Heart left ventricle (tissue), 16 donors: Measurements from ENCODE around the gene LPIN3. TPM values are rescaled to one million over a fixed set of nuclear protein-coding genes. Genes with fewer than 3 reads are reported as not detected.
A peak's percentile ranks its signal among the peaks of the same experiment; 100 is the strongest.

Experiments used
- ATAC-seq, 4 donors: fragments of 200-7000 bp; cut with Tn5 transposase; one replicate each; pipeline ENCODE4 v1.9.1; 2020 to 2022; ENCODE audit warnings: moderate library complexity in 4 of 4, mild to moderate bottlenecking in 3 of 4, moderate number of reproducible peaks in 1 of 4
- DNase-seq, 5 donors: peaks; one replicate each; pipeline ENCODE4 v3.0.0-alpha.2; 2020
- H3K27ac ChIP-seq, 12 donors: fragments of 200-600 bp; sonication (generic) in 4 of 12; one replicate each; pipeline versions ENCODE4 v1.5.0 to v1.8.0; 2016 to 2022; ENCODE audit warnings: mild to moderate bottlenecking in 2 of 12
- H3K27me3 ChIP-seq, 9 donors: fragments of 200-600 bp; sonication (generic) in 2 of 9; one replicate each; pipeline versions ENCODE4 v1.5.1 to v1.8.0; 2016 to 2022; ENCODE audit warnings: mild to moderate bottlenecking in 3 of 9
- H3K36me3 ChIP-seq, 9 donors: fragments of 200-600 bp; sonication (generic) in 2 of 9; one replicate each; pipeline versions ENCODE4 v1.5.0 to v1.8.0; 2018 to 2022; ENCODE audit warnings: mild to moderate bottlenecking in 2 of 9
- H3K4me1 ChIP-seq, 12 donors: fragments of 200-600 bp; sonication (generic) in 4 of 12; one replicate each; pipeline versions ENCODE4 v1.5.0 to v1.8.0; 2016 to 2022; ENCODE audit warnings: mild to moderate bottlenecking in 3 of 12
- H3K4me3 ChIP-seq, 12 donors: fragments of 200-600 bp; sonication (generic) in 4 of 12; one replicate each; pipeline versions ENCODE4 v1.5.0 to v1.8.0; 2017 to 2022; ENCODE audit warnings: mild to moderate bottlenecking in 9 of 12, moderate library complexity in 4 of 12
- H3K9me3 ChIP-seq, 12 donors: fragments of 200-600 bp; sonication (generic) in 4 of 12; one replicate each; pipeline versions ENCODE4 v1.5.0 to v1.8.0; 2016 to 2022; ENCODE audit warnings: mild to moderate bottlenecking in 1 of 12
- CTCF ChIP-seq, 12 donors: fragments of 200-600 bp; sonication (generic) in 4 of 12; IDR thresholded peaks; one replicate each; pipeline versions ENCODE4 v1.5.0 to v1.8.0; 2018 to 2022; ENCODE audit warnings: antibody characterized with exemption in 12 of 12, mild to moderate bottlenecking in 5 of 12
- POLR2A ChIP-seq, 2 donors: fragments of 450-650 bp; IDR thresholded peaks; one replicate each; pipeline ENCODE4 v1.6.1; 2017; ENCODE audit warnings: antibody characterized with exemption in 2 of 2, mild to moderate bottlenecking in 2 of 2, moderate library complexity in 2 of 2
- WGBS, 4 donors: extraction: QIAGEN DNeasy Blood & Tissue Kit in 2 of 4; methylation state at CpG; one replicate each; pipeline versions ENCODE4 v1.1.5 to v1.1.7; 2013 to 2018; 5-methylcytosine and 5-hydroxymethylcytosine counted together
- intact Hi-C, 10 donors: fragments of 100-400 bp; cut with DNase I; formaldehyde crosslinking; loops; one replicate each; pipeline versions ENCODE4 v1.11.1 to v1.14.2; 2022
- polyA plus RNA-seq, 2 donors: library from polyadenylated mRNA; stranded (reverse); fragments of 200-250 nt; gene quantifications; one replicate each; pipeline ENCODE4 v1.2.3, GENCODE V29; 2013
- total RNA-seq, 9 donors: library from RNA; depleted of rRNA in 2 of 9; stranded (reverse); fragments of >200 nt in 2 of 9; fragmentation: NEBNext Ultra II Directional in 3 of 9; extraction: Animal tissue kit (Norgen Biotek cat#: 25700) in 3 of 9; gene quantifications; one replicate each; pipeline versions ENCODE4 v1.1.0 to v1.2.4, GENCODE V29; 2016 to 2023
- donor health status: ischemic (EF 13 %, LVEDD 7.1; RV severe dilation, severe dysfunction).
- donor health status: healthy with polysubstance abuse.
- donor health status: DM: no; HTN: yes; CAD: no.
- donor health status: DM: no; HTN: no; CAD: no.
- donor health status: ischemic (EF 25% LVEDD 6.9; RV normal size, moderate dysfunction).
- donor health status: ischemic (EF 25% LVEDD 5.7; RV mildly dilated, moderate dysfunction).
- donor health status: healthy.
- donor health status: DM: yes; HTN: yes; CAD: no.
- donor health status: ischemic (EF 35%, LVEDD 5.7; RV mildly dilated, moderate dysfunction).
- donor health status: nonischemic (EF 11% LVEDD 7.7; RV severe dilation, severe dysfunction).
- donor health status: DM: yes; HTN: yes; CAD: no.
- donor health status: PGD.
- donor health status: ischemic (EF 29% LVEDD 5.4; RV normal size, mild dysfunction).
- donor health status: nonischemic (EF 23%, LVEDD 6.1; RV moderate dilation, normal function).

Gene LPIN3
- total and polyA plus RNA-seq, 11 donors = 12.8 to 24.1 (median 19.0) TPM

GRCh38 chr20:41330343-41330720 is 10.3 kb upstream of the LPIN3 start:
- 83 to 91% (median 90%) methylated on average over 5 of the region's 5 CpGs for WGBS, 4 donors
- ATAC-seq (no peak), DNase-seq (no peak)
- no peak for TF ChIP-seq POLR2A (IDR thresholded peaks at IDR 0.05)
- no peak for TF ChIP-seq CTCF (IDR thresholded peaks at IDR 0.05)
- Histone ChIP-seq H3K9me3 (no peaks in the 10 kb centered on the region), H3K4me1 (peaks cover 0 to 32% (median 15%) of the 10 kb centered on the region in 12 donors), H3K4me3 (no peak overlapping the region), H3K27ac (peak overlapping the region in 6 of 12 donors; percentile 70 to 85 (median 74)), H3K27me3 (no peaks in the 10 kb centered on the region), H3K36me3 (no peaks in the 10 kb centered on the region)
- intact Hi-C loops = loop anchor here in 4 of 10 donors (5.0 to 10.0 kb wide), 5 partner anchors 83 to 366 kb away; partner anchors contain the start of gene PLCG1 (in 1 of the 4)

- TF ChIP-seq CTCF (IDR thresholded peaks at IDR 0.05) = no peak
- no peak for TF ChIP-seq POLR2A (IDR thresholded peaks at IDR 0.05)
- Histone ChIP-seq H3K27me3 (no peaks in the 10 kb centered on the region), H3K9me3 (no peaks in the 10 kb centered on the region), H3K36me3 (no peaks in the 10 kb centered on the region), H3K4me1 (peaks cover 0 to 33% (median 15%) of the 10 kb centered on the region in 12 donors), H3K4me3 (no peak overlapping the region), H3K27ac (no peak overlapping the region)
- DNase-seq (no peak), ATAC-seq (no peak)
- intact Hi-C loops = loop anchor here in 4 of 10 donors (5.0 to 10.0 kb wide), 5 partner anchors 84 to 366 kb away; partner anchors contain the start of gene PLCG1 (in 1 of the 4)
- WGBS, 4 donors = 73 to 91% (median 85%) methylated on average over 1 of the region's 1 CpG
These were observed 9.7 kb upstream of the LPIN3 start for GRCh38 chr20:41330941-41331340.

- 92 to 98% (median 96%) methylated on average over 4 of the region's 4 CpGs for WGBS, 4 donors
- intact Hi-C loops = loop anchor here in 4 of 10 donors (5.0 to 10.0 kb wide), 5 partner anchors 84 to 367 kb away; partner anchors contain the start of gene PLCG1 (in 1 of the 4)
- TF ChIP-seq POLR2A (IDR thresholded peaks at IDR 0.05) (no peak), CTCF (IDR thresholded peaks at IDR 0.05) (no peak)
- no peak overlapping the region for H3K27ac ChIP-seq
- no peak for DNase-seq
- peaks cover 0 to 33% (median 15%) of the 10 kb centered on the region in 12 donors for H3K4me1 ChIP-seq
- no peaks in the 10 kb centered on the region for H3K9me3 ChIP-seq
- no peaks in the 10 kb centered on the region for H3K36me3 ChIP-seq
- ATAC-seq = no peak
- no peak overlapping the region for H3K4me3 ChIP-seq
- H3K27me3 ChIP-seq = no peaks in the 10 kb centered on the region
These were observed 8.9 kb upstream of the LPIN3 start for GRCh38 chr20:41331731-41332130.

GRCh38 chr20:41334036-41334435 is 6.6 kb upstream of the LPIN3 start:
- WGBS, 4 donors = 87 to 99% (median 93%) methylated on average over 2 of the region's 2 CpGs
- intact Hi-C loops = loop anchor here in 5 of 10 donors (2.0 to 10.0 kb wide), 6 partner anchors 87 to 369 kb away; partner anchors contain the start of gene PLCG1 (in 1 of the 5)
- peaks cover 0 to 28% (median 12%) of the 10 kb centered on the region in 12 donors for H3K4me1 ChIP-seq
- no peaks in the 10 kb centered on the region for H3K36me3 ChIP-seq
- no peak for DNase-seq
- H3K4me3 ChIP-seq = no peak overlapping the region
- no peaks in the 10 kb centered on the region for H3K9me3 ChIP-seq
- peak overlapping the region in 10 of 12 donors; percentile 26 to 82 (median 67) for H3K27ac ChIP-seq
- ATAC-seq = no peak
- TF ChIP-seq POLR2A (IDR thresholded peaks at IDR 0.05) = no peak
- TF ChIP-seq CTCF (IDR thresholded peaks at IDR 0.05) = no peak
- H3K27me3 ChIP-seq = no peaks in the 10 kb centered on the region
